Hepatocyte (in vitro differentiated cells): ENCODE measurements around the gene LY6G5B. TPM values are rescaled to one million over a fixed set of nuclear protein-coding genes. Genes with fewer than 3 reads are reported as not detected.

Experiments used
- DNase-seq: peaks from one replicate; pipeline ENCODE4 v3.0.0-alpha.2; 2016; ENCODE audit warnings: low spot score
- H2AFZ ChIP-seq: fragments of 200-600 bp; sonication (generic); 2 replicates; pipeline ENCODE4 v1.6.0; 2016; ENCODE audit warnings: antibody characterized with exemption, mild to moderate bottlenecking
- H3K27ac ChIP-seq: fragments of 200-600 bp; sonication (generic); 2 replicates; pipeline ENCODE4 v1.5.1; 2016; ENCODE audit warnings: mild to moderate bottlenecking
- H3K27me3 ChIP-seq: fragments of 200-600 bp; sonication (generic); 2 replicates; pipeline ENCODE4 v1.6.1; 2016
- H3K36me3 ChIP-seq: fragments of 200-600 bp; sonication (generic); replicated peaks from 2 replicates; pipeline ENCODE4 v1.5.1; 2016; ENCODE audit warnings: low read depth; ENCODE audit not compliant: insufficient read depth
- H3K4me1 ChIP-seq: fragments of 200-600 bp; sonication (generic); 2 replicates; pipeline ENCODE4 v1.5.1; 2016; ENCODE audit warnings: mild to moderate bottlenecking, moderate library complexity; ENCODE audit not compliant: insufficient read depth
- H3K4me2 ChIP-seq: fragments of 200-600 bp; sonication (generic); 2 replicates; pipeline ENCODE4 v1.6.0; 2016
- H3K4me3 ChIP-seq: fragments of 200-600 bp; sonication (generic); 2 replicates; pipeline ENCODE4 v1.5.1; 2016; ENCODE audit warnings: mild to moderate bottlenecking
- H3K79me2 ChIP-seq: fragments of 200-600 bp; sonication (generic); 2 replicates; pipeline ENCODE4 v1.6.0; 2017; ENCODE audit warnings: mild to moderate bottlenecking
- H3K9me2 ChIP-seq: fragments of 200-600 bp; sonication (generic); replicated peaks from 2 replicates; pipeline ENCODE4 v1.6.0; 2017; ENCODE audit warnings: mild to moderate bottlenecking; ENCODE audit not compliant: insufficient read depth
- H3K9me3 ChIP-seq: fragments of 200-600 bp; sonication (generic); 2 replicates; pipeline ENCODE4 v1.5.1; 2016; ENCODE audit warnings: low read depth, mild to moderate bottlenecking
- H4K20me1 ChIP-seq: fragments of 200-600 bp; sonication (generic); 2 replicates; pipeline ENCODE4 v1.6.0; 2016; ENCODE audit warnings: mild to moderate bottlenecking; ENCODE audit not compliant: insufficient read depth, poor library complexity, severe bottlenecking
- EZH2 ChIP-seq: fragments of 200-600 bp; sonication (generic); IDR thresholded peaks from 2 replicates; pipeline ENCODE4 v1.6.1; 2016; ENCODE audit warnings: antibody characterized with exemption, mild to moderate bottlenecking, borderline replicate concordance
- EZH2phosphoT487 ChIP-seq: fragments of 200-600 bp; sonication (generic); IDR thresholded peaks from one replicate; pipeline ENCODE4 v1.6.1; 2018; ENCODE audit warnings: antibody characterized with exemption, mild to moderate bottlenecking, low read depth, moderate library complexity; ENCODE audit not compliant: unreplicated experiment, severe bottlenecking
- WGBS: methylation state at CpG from one replicate; pipeline ENCODE4 v1.1.6; 2016; ENCODE audit warnings: low lambda C conversion rate; ENCODE audit errors: missing lambda C conversion rate; 5-methylcytosine and 5-hydroxymethylcytosine counted together
- polyA plus RNA-seq: library from polyadenylated mRNA; unstranded; fragments of >200 nt; fragmentation: Nextera tagmentation; extraction: Ambion mirVana; gene quantifications from 2 replicates; pipeline ENCODE4 v1.2.1, GENCODE V29; 2016
- total RNA-seq: library from RNA; depleted of rRNA; stranded (reverse); fragments of >200 nt; gene quantifications from 2 replicates; pipeline ENCODE4 v1.2.3, GENCODE V29; 2014
- TF ChIP-seq, protein P1 (sequence below): fragments of 200-600 bp; sonication (generic); IDR thresholded peaks from 2 replicates; pipeline ENCODE4 v1.5.1; 2016; ENCODE audit warnings: antibody characterized with exemption, mild to moderate bottlenecking; ENCODE audit not compliant: poor library complexity

The LY6G5B gene
- total and polyA plus RNA-seq, 2 experiments from 2014 or later: 5.3 to 14.9 TPM

DNA sequence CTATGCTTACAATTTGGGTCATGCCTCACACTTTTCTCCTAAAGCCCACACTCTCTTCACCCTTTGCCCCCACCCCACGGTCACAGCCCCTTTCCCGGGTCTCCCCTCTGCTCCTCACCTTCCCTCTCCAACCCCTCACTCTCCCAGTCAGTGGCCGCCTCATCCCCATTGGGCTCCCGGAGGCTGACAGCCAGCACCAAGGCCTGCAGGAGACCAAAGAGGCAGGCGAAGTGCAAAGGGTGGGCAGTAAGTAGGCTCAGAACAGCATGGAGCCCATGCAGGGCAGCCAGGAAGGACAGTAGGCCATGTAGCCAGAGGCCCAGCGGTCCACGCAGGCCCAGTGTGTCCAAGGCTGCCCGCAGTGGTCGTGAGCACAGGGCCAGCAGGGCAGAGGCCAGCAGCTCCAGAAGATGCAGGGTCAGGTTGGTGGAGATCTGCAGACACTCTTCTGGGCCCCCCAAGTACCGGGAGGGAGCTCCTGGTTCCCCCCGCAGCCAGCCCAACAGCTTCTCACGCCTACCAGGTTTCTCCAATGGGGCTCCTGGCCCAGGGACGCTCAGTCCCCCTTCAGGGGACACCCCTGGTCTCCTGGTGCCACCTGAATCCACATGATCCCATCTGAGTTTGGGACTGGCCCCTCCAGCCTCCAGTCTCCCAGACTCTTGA is 10.7 kb upstream of the LY6G5B start:
- H3K4me1 ChIP-seq: peaks cover 32% of the 10 kb centered on the region
- WGBS: 88% methylated on average over 13 of the region's 13 CpGs
- peaks cover 13% of the 10 kb centered on the region for H4K20me1 ChIP-seq
- no peak for DNase-seq
- H3K9me2 ChIP-seq: no peaks in the 10 kb centered on the region
- TF ChIP-seq EZH2: no peak
- TF ChIP-seq, protein P1, sequence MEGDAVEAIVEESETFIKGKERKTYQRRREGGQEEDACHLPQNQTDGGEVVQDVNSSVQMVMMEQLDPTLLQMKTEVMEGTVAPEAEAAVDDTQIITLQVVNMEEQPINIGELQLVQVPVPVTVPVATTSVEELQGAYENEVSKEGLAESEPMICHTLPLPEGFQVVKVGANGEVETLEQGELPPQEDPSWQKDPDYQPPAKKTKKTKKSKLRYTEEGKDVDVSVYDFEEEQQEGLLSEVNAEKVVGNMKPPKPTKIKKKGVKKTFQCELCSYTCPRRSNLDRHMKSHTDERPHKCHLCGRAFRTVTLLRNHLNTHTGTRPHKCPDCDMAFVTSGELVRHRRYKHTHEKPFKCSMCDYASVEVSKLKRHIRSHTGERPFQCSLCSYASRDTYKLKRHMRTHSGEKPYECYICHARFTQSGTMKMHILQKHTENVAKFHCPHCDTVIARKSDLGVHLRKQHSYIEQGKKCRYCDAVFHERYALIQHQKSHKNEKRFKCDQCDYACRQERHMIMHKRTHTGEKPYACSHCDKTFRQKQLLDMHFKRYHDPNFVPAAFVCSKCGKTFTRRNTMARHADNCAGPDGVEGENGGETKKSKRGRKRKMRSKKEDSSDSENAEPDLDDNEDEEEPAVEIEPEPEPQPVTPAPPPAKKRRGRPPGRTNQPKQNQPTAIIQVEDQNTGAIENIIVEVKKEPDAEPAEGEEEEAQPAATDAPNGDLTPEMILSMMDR: no peak
- TF ChIP-seq EZH2phosphoT487: no peak
- peak overlapping the region; percentile 55 for H3K4me3 ChIP-seq
- no peaks in the 10 kb centered on the region for H3K36me3 ChIP-seq
- no peak overlapping the region for H3K27ac ChIP-seq
- peaks cover 75% of the 10 kb centered on the region for H3K79me2 ChIP-seq
- peak overlapping the region; percentile 97 for H3K4me2 ChIP-seq
- no peaks in the 10 kb centered on the region for H3K27me3 ChIP-seq
- H3K9me3 ChIP-seq: no peaks in the 10 kb centered on the region
- no peak overlapping the region for H2AFZ ChIP-seq

DNA sequence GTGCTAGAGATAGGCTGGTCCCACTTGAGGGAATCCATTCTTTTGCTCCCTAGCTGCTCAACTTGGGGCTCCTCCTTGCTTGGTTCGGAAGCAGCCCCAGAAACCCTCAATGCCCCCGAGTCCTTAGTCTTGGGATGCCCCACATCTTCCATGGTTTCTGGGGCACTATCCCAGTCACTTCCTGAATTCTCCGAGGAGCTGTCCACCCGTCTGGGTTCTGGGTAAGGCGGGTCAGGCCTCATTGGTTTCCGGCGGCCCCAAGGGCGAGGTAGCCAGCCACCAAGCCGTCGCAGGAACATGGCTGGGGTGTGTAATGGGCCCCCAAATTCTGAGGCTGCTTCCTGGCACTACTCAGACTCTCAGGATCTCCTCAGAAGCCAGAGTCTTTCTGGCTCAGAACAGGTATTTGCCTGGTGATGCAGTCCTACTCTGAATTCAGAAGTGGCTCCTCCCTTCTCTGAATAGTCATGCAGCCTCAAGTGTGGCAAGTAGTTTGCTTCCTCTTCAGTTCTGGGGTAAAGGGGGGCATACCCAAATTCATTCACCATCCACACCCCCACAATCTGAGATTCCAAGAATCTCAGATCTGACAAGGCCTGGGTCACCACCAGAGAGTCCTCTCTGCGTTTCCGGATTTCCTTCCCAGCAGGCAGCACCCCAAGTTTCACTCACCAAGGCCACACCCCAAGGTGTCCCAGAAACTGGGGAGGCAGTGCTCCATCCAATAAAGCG is 10.0 kb upstream of the LY6G5B start:
- Histone ChIP-seq H3K27me3 (no peaks in the 10 kb centered on the region), H2AFZ (no peak overlapping the region), H4K20me1 (peaks cover 13% of the 10 kb centered on the region), H3K9me3 (no peaks in the 10 kb centered on the region), H3K36me3 (no peaks in the 10 kb centered on the region), H3K4me2 (peak overlapping the region; percentile 97), H3K4me1 (peaks cover 34% of the 10 kb centered on the region), H3K9me2 (no peaks in the 10 kb centered on the region), H3K4me3 (peak overlapping the region; percentile 55), H3K79me2 (peaks cover 70% of the 10 kb centered on the region), H3K27ac (peak overlapping the region; percentile 89)
- TF ChIP-seq EZH2phosphoT487 (no peak), EZH2 (no peak)
- TF ChIP-seq, protein P1: no peak
- WGBS: 38% methylated on average over 13 of the region's 13 CpGs
- peak; percentile 46 for DNase-seq

DNA sequence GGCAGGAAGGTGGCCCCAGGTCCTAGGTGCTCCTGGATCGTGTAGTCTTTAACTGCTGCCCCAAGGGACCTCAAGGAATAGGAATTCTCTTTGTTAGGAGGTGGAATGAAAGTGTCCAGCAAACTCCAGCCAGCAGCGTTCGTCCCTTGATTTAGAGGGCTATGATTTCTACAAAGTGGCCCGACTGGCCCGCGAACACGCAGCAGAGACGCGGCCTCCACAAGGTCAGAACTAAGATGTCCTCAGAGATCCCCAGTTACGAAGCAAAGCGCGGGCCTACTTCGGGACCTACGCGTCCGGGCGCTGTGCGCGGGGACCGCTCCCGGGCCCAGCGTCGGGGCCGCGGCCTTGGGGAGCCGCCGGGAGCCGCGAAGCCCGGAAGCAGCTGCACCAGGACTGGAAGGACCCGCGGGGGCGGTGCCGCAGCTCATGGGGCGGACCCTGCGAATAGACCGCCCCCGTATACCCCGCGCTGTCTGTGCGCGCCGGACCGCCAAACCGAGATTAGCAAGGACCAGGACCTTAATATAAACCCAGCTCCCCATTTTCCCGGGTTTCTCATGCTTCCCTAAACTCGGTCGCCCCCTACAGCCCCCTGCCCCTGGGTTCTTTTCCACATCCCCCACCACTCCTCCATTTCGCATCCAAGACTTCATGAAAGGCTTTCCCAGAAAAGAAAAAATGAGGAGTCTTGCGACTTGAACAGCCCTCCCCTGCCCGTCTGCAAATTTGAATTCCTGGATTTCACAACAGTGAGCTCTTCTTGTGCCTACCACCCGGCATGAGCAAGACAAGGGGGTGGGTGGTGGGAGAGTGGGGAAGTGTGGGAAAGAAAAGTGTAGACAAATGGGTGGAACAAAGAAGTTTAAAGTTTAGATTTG is 9.2 kb upstream of the LY6G5B start, which contains the start of gene C6orf47:
C6orf47 (minus strand) TSS at position 398 of the 881 bp plus-strand sequence. CDS start 831 bp downstream, outside the sequence.
- Histone ChIP-seq H3K79me2 (peaks cover 70% of the 10 kb centered on the region), H3K27me3 (no peaks in the 10 kb centered on the region), H2AFZ (peak within 1 kb of the TSS; percentile 45), H3K27ac (peak within 1 kb of the TSS; percentile 89), H3K9me3 (no peaks in the 10 kb centered on the region), H3K36me3 (no peaks in the 10 kb centered on the region), H3K4me3 (peak within 1 kb of the TSS; percentile 55), H4K20me1 (peaks cover 13% of the 10 kb centered on the region), H3K4me2 (peak within 1 kb of the TSS; percentile 97), H3K9me2 (no peaks in the 10 kb centered on the region), H3K4me1 (peaks cover 34% of the 10 kb centered on the region)
- WGBS: under 1% methylated on average over 51 of the region's 52 CpGs
- DNase-seq: peak; percentile 93
- TF ChIP-seq EZH2 (no peak), EZH2phosphoT487 (no peak)
- TF ChIP-seq, protein P1: no peak
